ENCODE results near the gene TBC1D20.

- TF ChIP-seq ZFP30 (CRISPR knock-in tag; IDR thresholded peaks at IDR 0.05) (no peak), ESRRG (CRISPR knock-in tag; IDR thresholded peaks at IDR 0.05) (no peak)
Observed at GRCh38 chr20:432677-433299, 29.5 kb downstream of the TBC1D20 start.
